ENCODE measurements around the gene HDAC9. TPM values are rescaled to one million over a fixed set of nuclear protein-coding genes. Genes with fewer than 3 reads are reported as not detected.

HDAC9 gene
- total and polyA plus RNA-seq, 2 of the 13 experiments (the other 11 are each of a cell fraction or from before 2014, with no cell fraction given), result 0.05 to 0.07 TPM

DNA sequence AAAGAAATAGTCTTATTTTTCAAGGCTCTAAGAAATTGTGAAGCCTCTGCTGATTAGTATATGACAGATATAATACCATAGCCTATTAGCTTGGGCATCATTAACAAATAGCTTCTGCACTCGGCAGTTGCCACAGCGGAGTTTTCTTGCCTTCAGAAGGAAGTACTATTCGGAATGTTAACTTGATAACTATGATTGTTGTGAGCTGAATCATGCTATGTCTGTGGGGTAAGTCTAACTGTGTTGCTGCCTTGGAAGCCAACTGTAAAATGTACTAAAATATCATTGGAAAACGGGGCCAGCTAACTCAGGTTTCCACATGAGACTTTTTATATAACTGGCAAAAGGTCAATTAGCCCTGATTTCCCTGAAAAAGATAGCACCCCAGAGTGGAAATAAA is 528.7 kb downstream of the HDAC9 start (continued):
- TF ChIP-seq ZNF318 (CRISPR knock-in tag; IDR thresholded peaks at IDR 0.05) (no peak), MAFF (IDR thresholded peaks at IDR 0.05; ENCODE audit: low read depth, low read length) (no peak), ZNF598 (CRISPR knock-in tag; IDR thresholded peaks at IDR 0.05; ENCODE audit: borderline replicate concordance) (no peak), YEATS4 (CRISPR knock-in tag; IDR thresholded peaks at IDR 0.05; ENCODE audit: borderline replicate concordance) (no peak), HDAC2 (CRISPR knock-in tag; IDR thresholded peaks at IDR 0.05) (no peak), MEIS2 (CRISPR knock-in tag; IDR thresholded peaks at IDR 0.05) (no peak), ZNF792 (CRISPR knock-in tag; IDR thresholded peaks at IDR 0.05) (no peak), ZNF274 (CRISPR knock-in tag; IDR thresholded peaks at IDR 0.05) (no peak), TRIM24 (CRISPR knock-in tag; IDR thresholded peaks at IDR 0.05) (no peak)
- TF ChIP-seq, protein P1, sequence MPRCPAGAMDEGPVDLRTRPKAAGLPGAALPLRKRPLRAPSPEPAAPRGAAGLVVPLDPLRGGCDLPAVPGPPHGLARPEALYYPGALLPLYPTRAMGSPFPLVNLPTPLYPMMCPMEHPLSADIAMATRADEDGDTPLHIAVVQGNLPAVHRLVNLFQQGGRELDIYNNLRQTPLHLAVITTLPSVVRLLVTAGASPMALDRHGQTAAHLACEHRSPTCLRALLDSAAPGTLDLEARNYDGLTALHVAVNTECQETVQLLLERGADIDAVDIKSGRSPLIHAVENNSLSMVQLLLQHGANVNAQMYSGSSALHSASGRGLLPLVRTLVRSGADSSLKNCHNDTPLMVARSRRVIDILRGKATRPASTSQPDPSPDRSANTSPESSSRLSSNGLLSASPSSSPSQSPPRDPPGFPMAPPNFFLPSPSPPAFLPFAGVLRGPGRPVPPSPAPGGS (CRISPR knock-in tag; IDR thresholded peaks at IDR 0.05), result no peak
